Effector memory CD4-positive, alpha-beta T cell (primary cell): ENCODE data around the gene GMPS.

Experiments
- DNase-seq, 3 donors: peaks; one replicate each; pipeline ENCODE4 v3.0.0-alpha.2; 2020
- H3K27ac ChIP-seq: 2 replicates; pipeline ENCODE4 v1.7.0; 2013; ENCODE audit warnings: mild to moderate bottlenecking, low read length, moderate library complexity; ENCODE audit not compliant: insufficient read depth, poor library complexity, severe bottlenecking
- H3K27me3 ChIP-seq: replicated peaks from 2 replicates; pipeline ENCODE4 v1.7.0; 2013; ENCODE audit warnings: mild to moderate bottlenecking, low read length; ENCODE audit not compliant: insufficient read depth, control insufficient read depth, poor library complexity, severe bottlenecking
- H3K36me3 ChIP-seq: 2 replicates; pipeline ENCODE4 v1.7.0; 2013; ENCODE audit warnings: mild to moderate bottlenecking, low read length, moderate library complexity; ENCODE audit not compliant: control insufficient read depth, insufficient read depth
- H3K4me1 ChIP-seq: 2 replicates; pipeline ENCODE4 v1.7.0; 2013; ENCODE audit warnings: low read length, mild to moderate bottlenecking; ENCODE audit not compliant: control insufficient read depth, insufficient read depth, poor library complexity, severe bottlenecking
- H3K4me3 ChIP-seq: 2 replicates; pipeline ENCODE4 v1.7.0; 2013; ENCODE audit warnings: low read length, low read depth, mild to moderate bottlenecking; ENCODE audit not compliant: insufficient read depth, poor library complexity, severe bottlenecking
- H3K9me3 ChIP-seq: 2 replicates; pipeline ENCODE4 v1.7.0; 2013; ENCODE audit warnings: mild to moderate bottlenecking, low read length, moderate library complexity; ENCODE audit not compliant: control insufficient read depth

GMPS gene

DNA sequence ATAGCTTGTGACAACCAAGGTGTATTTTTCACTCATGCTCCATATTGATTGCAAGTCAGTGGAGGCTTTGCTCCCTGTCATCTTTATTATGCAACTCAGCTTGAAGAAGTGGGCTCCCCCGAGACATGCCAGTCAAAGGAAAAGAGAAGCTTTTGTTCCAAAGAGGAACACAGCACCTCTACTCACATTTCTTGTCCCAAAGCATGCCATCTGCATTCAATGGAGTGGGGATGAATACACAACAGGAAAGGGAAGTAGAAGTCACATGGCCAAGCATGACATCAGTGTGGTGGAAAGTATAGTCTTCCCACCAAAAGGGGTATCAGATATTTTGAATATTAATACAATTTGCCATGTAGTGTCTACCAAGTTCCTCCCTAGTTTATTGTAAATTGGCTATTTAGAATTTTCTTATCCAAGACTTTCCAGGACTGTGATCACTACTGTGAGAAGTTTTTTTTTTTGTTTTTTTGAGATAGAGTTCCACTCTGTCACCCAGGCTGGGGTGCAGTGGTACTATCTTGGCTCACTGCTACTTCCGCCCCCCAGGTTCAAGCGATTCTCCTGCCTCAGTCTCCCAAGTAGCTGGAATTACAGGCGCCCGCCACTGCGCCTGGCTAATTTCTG lies 114.5 kb downstream of the GMPS start:
- H3K27me3 ChIP-seq: no peaks in the 10 kb centered on the region
- H3K27ac ChIP-seq: no peak overlapping the region
- H3K4me3 ChIP-seq: no peak overlapping the region
- H3K9me3 ChIP-seq: no peaks in the 10 kb centered on the region
- DNase-seq: no peak
- H3K4me1 ChIP-seq: no peaks in the 10 kb centered on the region
- H3K36me3 ChIP-seq: no peaks in the 10 kb centered on the region

DNA sequence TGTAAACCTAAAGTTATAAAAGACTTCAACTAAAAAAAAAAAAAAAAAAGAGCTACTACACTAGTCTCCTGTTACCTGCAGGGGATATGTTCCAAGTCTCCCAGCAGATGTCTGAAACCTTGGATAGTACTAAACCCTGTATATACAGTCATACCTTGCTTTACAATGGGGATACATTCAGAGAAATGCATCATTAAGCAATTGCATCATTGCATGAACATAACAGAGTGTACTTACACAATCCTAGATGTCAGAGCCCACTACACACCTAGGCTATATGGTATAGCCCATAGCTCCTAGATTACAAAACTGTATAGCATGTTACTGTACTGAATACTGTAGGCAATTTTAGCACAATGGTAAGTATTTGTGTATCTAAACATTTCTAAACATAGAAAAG lies 119.1 kb downstream of the GMPS start:
- H3K4me3 ChIP-seq: no peak overlapping the region
- H3K4me1 ChIP-seq: no peaks in the 10 kb centered on the region
- no peaks in the 10 kb centered on the region for H3K9me3 ChIP-seq
- no peak overlapping the region for H3K27ac ChIP-seq
- no peak for DNase-seq
- no peaks in the 10 kb centered on the region for H3K27me3 ChIP-seq
- no peaks in the 10 kb centered on the region for H3K36me3 ChIP-seq

DNA sequence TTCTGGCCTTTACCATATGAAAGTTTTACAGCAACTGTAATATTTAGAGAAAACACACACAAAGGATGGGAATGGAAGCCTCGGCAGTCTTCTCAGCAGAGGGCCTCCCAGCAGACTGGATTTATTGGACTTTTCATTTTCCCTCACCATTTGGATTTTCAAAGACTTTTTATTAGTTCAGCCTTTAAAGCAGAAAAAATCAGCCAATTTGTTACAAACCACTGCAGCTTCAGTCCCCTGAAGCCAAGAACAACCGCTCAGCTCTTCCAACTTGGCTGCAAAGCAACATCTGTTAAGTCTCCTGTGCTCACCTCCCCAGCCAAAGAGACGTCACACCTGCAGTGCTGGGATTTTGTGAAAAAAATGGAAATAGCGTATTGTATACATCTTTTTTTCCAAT lies 120.8 kb downstream of the GMPS start:
- H3K9me3 ChIP-seq: no peaks in the 10 kb centered on the region
- H3K27ac ChIP-seq: no peak overlapping the region
- no peaks in the 10 kb centered on the region for H3K4me1 ChIP-seq
- no peak for DNase-seq
- no peak overlapping the region for H3K4me3 ChIP-seq
- H3K36me3 ChIP-seq: no peaks in the 10 kb centered on the region
- H3K27me3 ChIP-seq: no peaks in the 10 kb centered on the region

DNA sequence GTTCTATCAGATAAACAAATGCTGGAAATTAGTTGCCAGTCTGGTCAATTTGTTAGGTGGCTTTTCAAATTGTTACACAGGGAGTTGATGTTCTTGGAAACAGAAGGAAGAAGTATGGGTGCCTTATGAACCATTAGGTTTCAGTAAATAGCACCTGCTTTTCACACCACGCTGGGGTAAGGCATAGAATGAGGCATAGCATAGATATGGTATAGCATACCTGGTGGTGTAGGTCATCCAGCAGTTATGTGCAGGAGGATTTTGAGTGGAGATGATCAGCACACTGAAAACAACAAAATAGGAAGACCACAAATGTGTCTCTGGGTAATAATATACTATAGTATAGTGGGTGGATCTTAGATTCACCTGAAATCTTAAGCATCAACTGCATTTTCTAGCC lies 121.4 kb downstream of the GMPS start:
- Histone ChIP-seq H3K27me3 (no peaks in the 10 kb centered on the region), H3K4me1 (no peaks in the 10 kb centered on the region), H3K4me3 (no peak overlapping the region), H3K27ac (no peak overlapping the region), H3K9me3 (no peaks in the 10 kb centered on the region), H3K36me3 (no peaks in the 10 kb centered on the region)
- no peak for DNase-seq
